ENCODE measurements around the gene GALNTL6. TPM values are rescaled to one million over a fixed set of nuclear protein-coding genes. Genes with fewer than 3 reads are reported as not detected.

The GALNTL6 gene
- total and polyA plus RNA-seq, 9 of the 15 experiments (the other 6 are each of a cell fraction or from before 2014, with no cell fraction given) = 0.18 to 0.50 (median 0.29) TPM

- TF ChIP-seq, protein P1, sequence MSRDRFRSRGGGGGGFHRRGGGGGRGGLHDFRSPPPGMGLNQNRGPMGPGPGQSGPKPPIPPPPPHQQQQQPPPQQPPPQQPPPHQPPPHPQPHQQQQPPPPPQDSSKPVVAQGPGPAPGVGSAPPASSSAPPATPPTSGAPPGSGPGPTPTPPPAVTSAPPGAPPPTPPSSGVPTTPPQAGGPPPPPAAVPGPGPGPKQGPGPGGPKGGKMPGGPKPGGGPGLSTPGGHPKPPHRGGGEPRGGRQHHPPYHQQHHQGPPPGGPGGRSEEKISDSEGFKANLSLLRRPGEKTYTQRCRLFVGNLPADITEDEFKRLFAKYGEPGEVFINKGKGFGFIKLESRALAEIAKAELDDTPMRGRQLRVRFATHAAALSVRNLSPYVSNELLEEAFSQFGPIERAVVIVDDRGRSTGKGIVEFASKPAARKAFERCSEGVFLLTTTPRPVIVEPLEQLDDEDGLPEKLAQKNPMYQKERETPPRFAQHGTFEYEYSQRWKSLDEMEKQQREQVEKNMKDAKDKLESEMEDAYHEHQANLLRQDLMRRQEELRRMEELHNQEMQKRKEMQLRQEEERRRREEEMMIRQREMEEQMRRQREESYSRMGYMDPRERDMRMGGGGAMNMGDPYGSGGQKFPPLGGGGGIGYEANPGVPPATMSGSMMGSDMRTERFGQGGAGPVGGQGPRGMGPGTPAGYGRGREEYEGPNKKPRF (IDR thresholded peaks at IDR 0.05; ENCODE audit: low read depth, low read length) = no peak
- no peak for TF ChIP-seq TCF15 (CRISPR knock-in tag; IDR thresholded peaks at IDR 0.05)
- TF ChIP-seq TAF1 (IDR thresholded peaks at IDR 0.05; ENCODE audit: control insufficient read depth, extremely low read depth, insufficient read depth, low read length, severe bottlenecking) = no peak
- TF ChIP-seq ZNF282 (CRISPR knock-in tag; IDR thresholded peaks at IDR 0.05) = no peak
- no peak for TF ChIP-seq ZNF589 (CRISPR knock-in tag; IDR thresholded peaks at IDR 0.05; ENCODE audit: low read depth)
- peak; percentile 56 for TF ChIP-seq TEAD4 (IDR thresholded peaks at IDR 0.05; ENCODE audit: low read length)
- TF ChIP-seq TEAD4 (CRISPR knock-in tag; IDR thresholded peaks at IDR 0.05; ENCODE audit: borderline replicate concordance) = no peak
- TF ChIP-seq HMBOX1 (IDR thresholded peaks at IDR 0.05) = peak; percentile 43
- TF ChIP-seq ZNF696 (CRISPR knock-in tag; conservative IDR thresholded peaks at IDR 0.05) = no peak
- no peak for TF ChIP-seq SMAD2 (IDR thresholded peaks at IDR 0.05; ENCODE audit: low read depth, low read length)
- TF ChIP-seq JUNB (CRISPR knock-in tag; conservative IDR thresholded peaks at IDR 0.05) = no peak
- TF ChIP-seq ELF4 (CRISPR knock-in tag; IDR thresholded peaks at IDR 0.05) = no peak
- no peak for TF ChIP-seq NKRF (IDR thresholded peaks at IDR 0.05; ENCODE audit: borderline replicate concordance)
Measured at GRCh38 chr4:172143605-172144314, 330.6 kb downstream of the GALNTL6 start (continued).

Measured in K562 (cell line).